AG04450 (cell line): ENCODE results near the gene PDCD4. TPM values are rescaled to one million over a fixed set of nuclear protein-coding genes. Genes with fewer than 3 reads are reported as not detected.

Experiments used
- CTCF ChIA-PET: fragments of 300-600, 350-600 bp; formaldehyde crosslinking; extraction: SDS; loops from one replicate; lab custom pipeline; 2022; ENCODE audit warnings: antibody characterized with exemption, inconsistent platforms; lab: Charles Lee
- POLR2A ChIA-PET: fragments of 350-600 bp; formaldehyde crosslinking; extraction: SDS; loops from one replicate; lab custom pipeline; 2021; ENCODE audit warnings: antibody characterized with exemption, inconsistent platforms; lab: Yijun Ruan, JAX
- DNase-seq: peaks from one replicate; pipeline ENCODE4 v3.0.0-alpha.2; 2011; ENCODE audit warnings: low read depth, low spot score
- H3K27ac ChIP-seq: one replicate; pipeline ENCODE4 v1.5.1; 2012; ENCODE audit warnings: low read depth, low read length, control low read depth
- H3K27me3 ChIP-seq: one replicate; pipeline ENCODE4 v1.6.0; 2012; ENCODE audit warnings: low read length; ENCODE audit not compliant: control insufficient read depth, insufficient read depth
- H3K4me3 ChIP-seq: 2 replicates; pipeline ENCODE4 v1.5.1; 2011; ENCODE audit warnings: mild to moderate bottlenecking, low read depth, low read length, control low read depth
- H3K9me3 ChIP-seq: 2 replicates; pipeline ENCODE4 v1.5.1; 2012; ENCODE audit warnings: low read length; ENCODE audit not compliant: control insufficient read depth, insufficient read depth
- CTCF ChIP-seq: IDR thresholded peaks from 2 replicates; pipeline ENCODE4 v1.5.1; 2011; ENCODE audit warnings: low read depth, low read length, control low read depth, inconsistent platforms
- polyA plus RNA-seq: library from polyadenylated mRNA; depleted of rRNA; stranded (reverse); fragments of >200 nt; gene quantifications from 2 replicates; pipeline ENCODE4 v1.2.3, GENCODE V29; 2011

The PDCD4 gene
- polyA plus RNA-seq, 1 experiment, result 95.4 TPM

DNA sequence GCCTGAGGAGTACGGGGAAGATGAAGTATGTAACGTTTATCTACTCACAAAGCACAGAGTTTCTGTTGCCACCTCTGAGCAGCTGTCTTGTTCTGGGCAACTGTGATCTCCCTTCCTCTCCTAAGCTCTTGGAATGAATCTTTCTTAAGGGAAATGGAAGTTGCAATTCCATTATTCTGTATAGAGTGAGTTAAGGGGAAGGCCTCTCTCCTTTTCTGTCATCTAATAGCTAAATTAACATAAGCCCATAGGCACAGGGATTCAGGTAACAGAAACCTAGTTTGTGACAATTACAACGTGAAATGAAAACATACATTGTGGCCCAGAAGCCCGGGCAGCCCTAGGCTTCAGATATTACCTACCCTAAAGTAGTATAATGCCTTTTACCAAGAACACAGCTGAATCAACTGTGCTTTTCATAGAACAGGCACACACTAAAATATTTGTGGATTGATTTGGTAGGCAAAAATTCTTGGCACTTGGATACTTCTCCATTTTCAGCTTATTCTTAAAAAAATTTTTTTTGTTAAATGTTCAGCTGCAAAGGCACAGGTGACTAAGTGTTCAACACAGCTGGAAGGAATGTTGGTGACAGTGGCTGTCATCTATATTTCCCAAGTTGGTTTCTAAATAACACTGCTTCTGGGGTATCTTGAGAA lies 3.8 kb upstream of the PDCD4 start:
- no peak for DNase-seq
- ChIA-PET POLR2A (interaction anchor here (0.6 kb wide), 1 partner anchor 38 kb away, joined by 3 read pairs; no protein-coding TSS in a partner anchor), CTCF (interaction anchor here (1.4 kb wide), 1 partner anchor 9 kb away, joined by 3 read pairs; no protein-coding TSS in a partner anchor)
- TF ChIP-seq CTCF, result no peak
- no peak overlapping the region for H3K4me3 ChIP-seq
- peaks cover 2% of the 10 kb centered on the region for H3K27me3 ChIP-seq
- no peak overlapping the region for H3K27ac ChIP-seq
- no peaks in the 10 kb centered on the region; the same call in 1 of the 2 replicates for H3K9me3 ChIP-seq

- no peaks in the 10 kb centered on the region; the same call in 1 of the 2 replicates for H3K9me3 ChIP-seq
- no peak overlapping the region for H3K27ac ChIP-seq
- no peak overlapping the region for H3K4me3 ChIP-seq
- no peak for TF ChIP-seq CTCF
- no peak for DNase-seq
- ChIA-PET CTCF (interaction anchor here (1.4 kb wide), 1 partner anchor 10 kb away, joined by 3 read pairs; no protein-coding TSS in a partner anchor), POLR2A (no interaction called here)
- H3K27me3 ChIP-seq, result peaks cover 2% of the 10 kb centered on the region
These were observed 2.7 kb upstream of the PDCD4 start for GRCh38 chr10:110868981-110869380.

DNA sequence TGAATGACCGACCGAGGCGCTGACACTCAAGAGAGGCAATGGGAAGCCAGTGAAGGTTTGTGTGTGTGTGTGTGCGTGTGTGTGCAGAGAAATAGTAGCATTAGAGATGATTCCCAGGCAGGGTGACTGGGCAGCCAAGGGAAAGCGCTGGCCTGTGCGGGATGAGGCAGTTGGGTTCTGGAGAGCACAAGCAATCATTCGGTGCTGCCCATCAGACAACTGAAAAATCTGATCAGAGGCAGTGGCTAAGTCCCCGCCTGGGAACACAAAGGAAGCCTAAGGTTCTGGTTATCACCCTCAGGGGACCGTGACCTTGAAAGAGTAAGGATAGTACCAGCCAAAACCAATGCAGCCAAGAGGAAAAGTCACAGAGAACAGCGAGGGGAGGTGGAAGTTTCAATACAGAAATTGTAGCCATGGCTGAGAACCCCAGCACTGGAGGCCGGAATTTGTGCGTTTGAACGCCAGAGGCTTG lies 868 bp upstream of the PDCD4 start:
- no peak for TF ChIP-seq CTCF
- ChIA-PET POLR2A (interaction anchor here (0.8 to 1.3 kb wide), 5 partner anchors 12 to 48 kb away, joined by 3 to 22 read pairs (median 3); partner anchors contain the start of genes BBIP1 and SHOC2), CTCF (interaction anchor here (1.2 kb wide), 1 partner anchor 18 kb away, joined by 3 read pairs; no protein-coding TSS in a partner anchor)
- Histone ChIP-seq H3K27ac (peak overlapping the region; percentile 22), H3K4me3 (peak overlapping the region; percentile 52), H3K9me3 (no peaks in the 10 kb centered on the region; the same call in 1 of the 2 replicates), H3K27me3 (peaks cover 2% of the 10 kb centered on the region)
- no peak for DNase-seq

- TF ChIP-seq CTCF, result peak; percentile 36; the same call in 1 of the 2 replicates
- DNase-seq, result no peak
- ChIA-PET POLR2A (interaction anchor here (0.7 to 1.5 kb wide), 8 partner anchors 13 to 126 kb away, joined by 3 to 22 read pairs (median 3); partner anchors contain the start of genes BBIP1 and SHOC2), CTCF (interaction anchor here (0.7 to 1.7 kb wide), 7 partner anchors 14 to 264 kb away, joined by 3 to 5 read pairs (median 3); no protein-coding TSS in a partner anchor)
- Histone ChIP-seq H3K4me3 (peak overlapping the region; percentile 71), H3K27me3 (peaks cover 2% of the 10 kb centered on the region), H3K27ac (peak overlapping the region; percentile 69), H3K9me3 (no peaks in the 10 kb centered on the region; the same call in 1 of the 2 replicates)
These were observed 636 bp downstream of the PDCD4 start for GRCh38 chr10:110872145-110872983.
